GM21737 (cell line): ENCODE measurements around the gene KRT28.
"Not testable (repeated sequence)": the region's sequence is repeated elsewhere in the genome, so short reads cannot be mapped to it uniquely, and the experiment has no call there.

Experiments used
- ATAC-seq: cut with Tn5 transposase; IDR thresholded peaks from one replicate; pipeline ENCODE4 v1.9.1; 2021; ENCODE audit warnings: mild to moderate bottlenecking, moderate library complexity; ENCODE audit not compliant: unreplicated experiment

The KRT28 gene

GRCh38 chr17:40779181-40779909 is 20.4 kb downstream of the KRT28 start:
- no peak for ATAC-seq

DNA sequence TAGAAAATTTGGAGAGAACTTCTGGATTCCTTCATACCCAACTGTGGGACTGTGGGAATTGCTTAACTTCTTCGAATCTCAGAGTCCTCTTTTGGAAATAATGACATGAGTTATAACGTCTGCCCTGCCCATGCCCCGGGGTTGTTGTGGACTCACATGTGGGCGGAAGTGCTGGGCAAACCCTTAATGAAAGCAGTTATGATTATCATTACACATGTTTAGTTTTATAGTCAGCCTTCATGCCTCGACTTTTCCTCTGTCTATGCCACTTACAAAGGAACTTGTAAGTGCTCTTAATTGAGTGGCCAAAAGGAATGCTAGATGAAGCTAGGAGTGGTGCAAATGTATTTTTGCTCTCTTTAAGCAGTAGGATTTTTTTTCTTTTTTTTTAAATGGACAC is 21.3 kb downstream of the KRT28 start:
- ATAC-seq = no peak

DNA sequence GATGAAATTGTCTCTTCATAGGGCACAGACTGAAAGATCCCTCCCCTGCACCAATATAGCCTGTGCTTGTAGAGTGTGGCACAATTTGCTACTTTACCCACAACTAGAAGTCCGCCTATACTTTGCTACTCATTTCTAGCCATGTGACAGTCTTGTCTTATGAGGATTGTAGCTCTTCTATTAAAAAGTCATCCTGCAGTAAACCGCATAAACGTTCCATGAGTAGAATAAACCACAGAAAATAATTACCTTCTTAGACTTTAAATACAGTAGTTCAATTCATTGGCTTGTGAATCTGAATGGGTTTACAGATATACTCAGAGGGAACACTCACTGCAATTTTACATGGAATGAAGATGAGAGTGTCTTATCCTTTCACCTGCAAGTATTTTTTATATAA is 21.8 kb downstream of the KRT28 start:
- no peak for ATAC-seq

GRCh38 chr17:40777459-40777858 is 22.3 kb downstream of the KRT28 start:
- ATAC-seq = no peak

GRCh38 chr17:40775945-40776344 is 23.8 kb downstream of the KRT28 start:
- no peak for ATAC-seq

GRCh38 chr17:40772101-40772500 is 27.7 kb downstream of the KRT28 start, which contains the start of gene KRT26:
Gene KRT26, minus strand, starts transcription at chr17:40772201. Its CDS starts 88 bp downstream, at chr17:40772113.
- no peak for ATAC-seq

- no peak for ATAC-seq
Observed at GRCh38 chr17:40765657-40766056, 34.1 kb downstream of the KRT28 start.

DNA sequence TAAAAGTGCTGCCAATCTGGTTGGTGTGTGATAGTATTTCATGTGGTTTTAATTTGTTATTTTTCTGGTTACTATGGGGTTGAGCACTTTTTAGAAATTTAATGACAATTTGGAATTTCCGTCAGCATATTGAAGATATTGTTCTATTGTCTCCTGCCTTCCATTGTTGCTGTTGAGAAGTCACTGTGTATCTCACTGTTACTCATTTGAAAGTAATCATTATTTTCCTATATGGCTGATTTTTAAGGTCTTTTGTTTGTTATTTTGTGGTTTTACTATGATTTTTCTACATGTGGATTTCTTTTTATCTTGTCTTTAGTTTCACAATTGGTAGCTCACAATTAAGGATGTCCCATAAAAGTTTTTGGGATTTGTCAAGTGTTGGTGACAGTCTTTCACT is 36.0 kb downstream of the KRT28 start:
- no peak for ATAC-seq

GRCh38 chr17:40760105-40761016 is 39.4 kb downstream of the KRT28 start:
- no peak for ATAC-seq

DNA sequence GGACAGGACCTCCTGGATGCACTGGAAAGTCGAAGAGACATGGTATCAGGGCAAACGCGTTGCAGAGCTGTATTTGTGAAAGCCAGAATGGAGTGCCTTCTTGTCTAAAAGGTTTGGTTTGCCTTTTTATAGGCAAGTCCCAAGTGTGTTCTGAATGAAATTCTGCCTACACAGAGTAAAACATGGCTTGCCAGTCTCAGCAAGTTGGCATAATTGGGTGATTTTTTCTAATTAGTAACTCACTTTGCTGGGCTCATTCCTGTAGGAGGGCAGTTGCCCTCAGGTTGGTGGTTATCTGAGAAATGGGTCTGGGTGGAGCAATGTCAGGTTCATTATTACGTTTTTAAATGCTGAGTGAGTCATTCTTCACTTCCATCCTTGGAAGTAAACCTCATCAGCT is 44.5 kb downstream of the KRT28 start, which contains the start of gene KRT25:
TSS of gene KRT25 (minus strand) at position 101 of the 400 bp plus-strand sequence. CDS start at position 41, 60 bp downstream.
- no peak for ATAC-seq

DNA sequence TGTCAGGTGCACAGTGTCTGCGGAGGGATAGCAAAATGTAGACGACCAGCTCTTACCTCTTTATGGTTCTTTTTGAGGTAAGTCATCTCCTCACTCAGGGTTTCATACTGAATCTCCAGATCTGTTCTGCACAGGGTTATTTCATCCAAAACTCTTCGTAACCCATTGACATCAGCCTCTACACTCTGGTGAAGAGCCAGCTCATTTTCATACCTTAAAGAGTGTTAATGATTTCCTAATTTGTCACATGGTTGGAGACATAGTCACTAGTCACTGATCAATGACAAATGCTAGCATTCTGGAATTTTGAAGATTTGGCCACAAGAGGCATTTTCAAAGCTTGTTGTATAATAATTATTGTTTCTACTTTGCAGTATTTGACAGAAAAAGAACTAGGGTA is 46.0 kb downstream of the KRT28 start:
- ATAC-seq = no peak

DNA sequence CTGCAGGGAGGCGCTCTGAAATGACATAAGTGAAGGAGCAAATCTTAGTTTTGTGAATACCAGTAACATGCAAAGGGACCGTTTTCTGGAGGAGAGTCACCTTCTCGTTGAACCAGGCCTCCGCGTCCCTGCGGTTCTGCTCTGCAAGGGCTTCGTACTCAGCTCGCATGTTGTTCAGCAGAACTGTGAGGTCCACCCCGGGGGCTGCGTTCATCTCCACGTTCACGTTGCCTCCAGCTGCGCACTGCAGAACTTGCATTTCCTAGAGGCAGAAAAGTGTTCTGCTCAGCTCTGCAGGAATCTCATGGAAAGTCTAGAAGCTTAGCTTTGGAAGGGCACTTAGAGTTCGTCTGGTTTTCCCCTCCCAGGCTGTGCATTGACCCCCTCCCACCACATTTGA is 48.7 kb downstream of the KRT28 start:
- ATAC-seq = no peak

GRCh38 chr17:40750391-40750790 is 49.4 kb downstream of the KRT28 start:
- no peak for ATAC-seq

DNA sequence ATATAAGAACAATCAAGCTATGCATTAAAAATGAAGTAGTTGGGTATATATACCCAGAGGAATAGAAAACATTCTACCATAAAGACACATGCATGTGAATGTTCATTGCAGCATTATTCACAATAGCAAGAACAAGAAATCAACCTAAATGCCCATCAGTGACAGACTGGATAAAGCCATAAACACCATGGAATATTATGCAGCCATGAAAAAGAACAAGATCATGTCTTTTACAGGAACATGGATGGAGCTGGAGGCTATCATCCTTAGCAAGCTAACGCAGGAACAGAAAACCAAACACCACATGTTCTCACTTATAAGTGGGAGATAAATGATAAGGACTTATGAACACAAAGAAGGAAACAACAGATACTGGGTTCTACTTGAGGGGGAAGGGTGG is 51.1 kb downstream of the KRT28 start:
- not testable (repeated sequence) for ATAC-seq
